ENCODE measurements around the gene ST8SIA1.

- TF ChIP-seq POLR2A (IDR thresholded peaks at IDR 0.05; ENCODE audit: low read length) (no peak), GATA1 (IDR thresholded peaks at IDR 0.05; ENCODE audit: low read depth, low read length) (no peak)
Observed at GRCh38 chr12:22229652-22230279, 104.7 kb downstream of the ST8SIA1 start.

Measured in erythroblast (primary cell).